GM19395 (cell line): ENCODE results near the gene SEMA3D.

ENCODE experiments used
- ATAC-seq: cut with Tn5 transposase; IDR thresholded peaks from one replicate; pipeline ENCODE4 v1.9.1; 2021; ENCODE audit warnings: mild to moderate bottlenecking, moderate library complexity; ENCODE audit not compliant: unreplicated experiment

Gene SEMA3D

GRCh38 chr7:85126383-85126782 lies 60.5 kb downstream of the SEMA3D start:
- no peak for ATAC-seq

GRCh38 chr7:85125651-85126131 lies 61.2 kb downstream of the SEMA3D start:
- no peak for ATAC-seq

- ATAC-seq = no peak
Measured at GRCh38 chr7:85125176-85125575, 61.7 kb downstream of the SEMA3D start.

- no peak for ATAC-seq
Measured at GRCh38 chr7:85119934-85120333, 66.9 kb downstream of the SEMA3D start.

- no peak for ATAC-seq
Measured at GRCh38 chr7:85115862-85116261, 71.0 kb downstream of the SEMA3D start.

GRCh38 chr7:85115006-85115405 lies 71.8 kb downstream of the SEMA3D start:
- ATAC-seq = no peak

GRCh38 chr7:85114342-85114741 lies 72.5 kb downstream of the SEMA3D start:
- ATAC-seq = no peak

GRCh38 chr7:85111761-85112160 lies 75.1 kb downstream of the SEMA3D start:
- ATAC-seq = no peak

- no peak for ATAC-seq
Measured at GRCh38 chr7:85106719-85107118, 80.1 kb downstream of the SEMA3D start.

- no peak for ATAC-seq
Measured at GRCh38 chr7:85104432-85105205, 82.2 kb downstream of the SEMA3D start.

GRCh38 chr7:85103962-85104361 lies 82.9 kb downstream of the SEMA3D start:
- no peak for ATAC-seq

GRCh38 chr7:85103357-85103756 lies 83.5 kb downstream of the SEMA3D start:
- ATAC-seq = no peak

- ATAC-seq = no peak
Measured at GRCh38 chr7:85102813-85103350, 84.0 kb downstream of the SEMA3D start.

- no peak for ATAC-seq
Measured at GRCh38 chr7:85101347-85101746, 85.5 kb downstream of the SEMA3D start.

- no peak for ATAC-seq
Measured at GRCh38 chr7:85097844-85098243, 89.0 kb downstream of the SEMA3D start.

GRCh38 chr7:85095806-85096205 lies 91.0 kb downstream of the SEMA3D start:
- no peak for ATAC-seq

GRCh38 chr7:85095366-85095765 lies 91.5 kb downstream of the SEMA3D start:
- no peak for ATAC-seq

GRCh38 chr7:85094046-85094725 lies 92.7 kb downstream of the SEMA3D start:
- no peak for ATAC-seq

- no peak for ATAC-seq
Measured at GRCh38 chr7:85091565-85091928, 95.3 kb downstream of the SEMA3D start.

GRCh38 chr7:85090919-85091564 lies 95.8 kb downstream of the SEMA3D start:
- ATAC-seq = no peak

GRCh38 chr7:85090143-85090542 lies 96.7 kb downstream of the SEMA3D start:
- no peak for ATAC-seq

GRCh38 chr7:85081846-85082245 lies 105.0 kb downstream of the SEMA3D start:
- no peak for ATAC-seq
